D721Med (cell line): ENCODE results near the gene IGSF9.
"Not testable (repeated sequence)": the region's sequence is repeated elsewhere in the genome, so short reads cannot be mapped to it uniquely, and the experiment has no call there.

Source experiments
- DNase-seq: peaks from one replicate; pipeline ENCODE4 v3.0.0; 2011; ENCODE audit warnings: low spot score; ENCODE audit not compliant: insufficient read length
- FAIRE-seq: peaks from 2 replicates; lab custom pipeline; 2011; peaks lifted over from hg19 to GRCh38; lab: Jason Lieb, UNC
- CTCF ChIP-seq: IDR thresholded peaks from 2 replicates; pipeline ENCODE4 v1.5.1; 2012; ENCODE audit warnings: mild to moderate bottlenecking, control low read depth; ENCODE audit not compliant: insufficient read depth; ENCODE audit errors: missing control alignments

Gene IGSF9

GRCh38 chr1:159914252-159915018 is 31.0 kb downstream of the IGSF9 start:
- DNase-seq (no peak), FAIRE-seq (no peak)
- TF ChIP-seq CTCF: no peak

- no peak for TF ChIP-seq CTCF
- no peak for DNase-seq
- FAIRE-seq: no peak
These were observed 31.8 kb downstream of the IGSF9 start for GRCh38 chr1:159913451-159914192.

DNA sequence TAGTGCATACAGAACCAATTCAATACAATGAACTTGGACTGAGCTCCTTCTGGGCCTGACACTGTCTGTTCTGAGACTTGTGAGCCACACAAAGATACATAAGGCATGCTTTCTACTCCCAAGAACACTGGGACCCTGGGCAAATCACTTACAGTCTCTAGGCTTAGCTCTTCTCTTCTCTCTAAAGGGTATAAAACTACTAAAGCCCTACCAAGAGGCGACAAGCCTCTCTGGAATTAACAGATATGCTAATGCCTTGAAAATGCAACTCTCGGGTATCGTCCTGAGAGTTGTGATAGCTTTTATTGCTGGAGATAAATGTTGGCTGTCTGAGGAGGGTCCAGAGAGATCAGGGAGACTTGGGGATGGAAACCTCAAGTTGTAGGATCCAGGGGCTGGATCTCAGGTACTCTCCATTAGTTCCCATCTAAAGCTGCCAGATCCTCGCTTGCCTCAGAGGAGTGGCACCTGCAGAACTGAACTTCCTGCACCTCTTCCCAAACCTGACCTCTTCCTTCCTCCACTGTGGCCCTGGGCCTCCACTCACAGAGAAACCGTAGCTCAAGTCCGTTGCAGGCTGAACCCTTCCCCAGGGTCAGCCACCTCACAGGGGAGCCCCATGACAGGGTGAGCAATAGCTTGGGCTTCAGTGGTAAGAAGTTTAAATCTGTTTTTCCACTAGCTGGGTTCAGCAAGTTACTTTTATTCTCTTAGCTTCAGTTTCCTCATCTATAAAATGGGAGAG is 33.9 kb downstream of the IGSF9 start:
- FAIRE-seq (no peak), DNase-seq (no peak)
- TF ChIP-seq CTCF: no peak

DNA sequence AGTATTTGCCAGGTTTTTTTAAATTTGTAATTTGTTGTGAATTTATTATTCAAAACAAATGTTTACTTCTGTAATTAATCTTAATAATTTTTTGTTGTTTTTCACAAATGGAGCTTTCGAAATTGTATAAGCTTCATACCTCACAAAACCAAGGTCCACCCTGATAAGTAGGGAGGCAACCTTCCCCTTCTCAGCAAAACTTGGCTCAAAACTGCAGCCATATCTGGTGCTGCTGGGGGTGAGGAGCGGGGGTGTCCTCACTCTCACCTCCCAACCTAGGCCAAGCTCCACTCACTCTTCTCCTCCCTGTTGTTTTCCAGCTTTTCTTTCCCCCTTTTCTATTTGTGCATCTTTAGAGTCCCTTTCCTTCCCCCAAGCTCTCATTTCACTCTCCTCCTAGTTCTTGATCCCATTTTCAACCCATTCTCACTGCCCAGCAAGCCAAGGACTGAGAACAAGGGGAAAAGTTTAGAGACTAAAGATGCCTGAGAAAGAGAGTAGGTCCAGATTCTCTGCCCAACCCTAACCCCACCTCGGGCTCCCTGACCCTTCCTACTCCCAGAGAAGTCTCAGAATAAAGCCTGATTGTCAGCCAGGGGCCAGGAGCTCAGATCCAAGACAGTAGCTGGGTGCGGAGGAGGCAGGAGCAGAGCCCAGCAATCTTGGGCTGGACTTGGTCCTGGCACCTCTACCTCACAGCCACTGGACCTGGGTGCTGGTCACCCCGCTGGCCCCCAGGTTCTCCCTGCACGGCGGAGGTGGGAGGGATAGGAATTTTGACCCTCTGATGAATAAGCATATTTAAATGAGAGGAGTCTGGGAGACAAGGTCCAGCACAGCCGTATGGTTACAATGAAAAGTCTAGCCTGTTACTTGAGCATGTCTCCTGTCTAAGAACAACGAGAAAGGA is 37.1 kb downstream of the IGSF9 start:
- FAIRE-seq (no peak), DNase-seq (no peak)
- no peak for TF ChIP-seq CTCF

DNA sequence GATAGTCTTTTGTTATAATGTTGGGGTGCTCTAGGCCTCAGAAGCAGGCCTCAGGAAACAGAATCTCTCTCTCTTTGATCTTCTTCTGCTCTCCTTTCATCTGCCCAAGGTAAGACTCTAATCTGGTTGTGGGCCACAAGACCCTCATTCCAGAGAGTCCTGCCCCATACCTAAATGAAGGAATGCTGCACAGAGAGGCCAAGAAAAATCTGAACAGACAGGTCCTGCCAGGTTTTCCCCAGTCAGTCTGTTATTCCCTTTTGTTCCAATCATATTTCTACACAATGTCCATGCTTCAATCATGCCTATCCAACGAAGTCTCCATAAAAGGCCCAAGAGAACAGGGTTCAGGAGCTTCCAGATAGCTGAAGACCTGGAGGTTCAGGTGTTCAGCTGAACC is 38.5 kb downstream of the IGSF9 start:
- no peak for DNase-seq
- no peak for FAIRE-seq
- TF ChIP-seq CTCF: no peak

- not testable (repeated sequence) for DNase-seq, FAIRE-seq
These were observed 41.4 kb downstream of the IGSF9 start for GRCh38 chr1:159904036-159904435.

DNA sequence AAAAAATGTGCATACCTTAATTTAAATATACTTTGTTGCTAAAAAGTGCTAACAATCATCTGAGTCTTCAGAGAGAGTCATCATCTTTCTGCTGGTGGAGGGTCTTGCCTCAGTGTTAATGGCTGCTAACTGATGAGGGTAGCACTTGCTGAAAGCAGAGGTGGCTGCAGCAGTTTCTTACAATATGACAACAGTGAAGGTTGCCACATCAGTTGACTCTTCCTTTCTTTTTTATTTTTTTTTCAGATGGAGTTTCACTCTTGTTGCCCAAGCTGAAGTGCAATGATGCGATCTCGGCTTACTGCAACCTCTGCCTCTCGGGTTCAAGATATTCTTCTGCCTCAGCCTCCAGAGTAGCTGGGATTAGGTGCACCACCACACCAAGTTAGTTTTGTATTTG is 42.9 kb downstream of the IGSF9 start:
- no peak for TF ChIP-seq CTCF
- FAIRE-seq: no peak
- no peak for DNase-seq
